ENCODE measurements around the gene DOCK6.

Gene DOCK6

GRCh38 chr19:11225172-11225571 lies 37.2 kb downstream of the DOCK6 start:
- no peak for DNase-seq (ENCODE audit: low read depth)

- no peak for DNase-seq (ENCODE audit: low read depth)
These were observed 37.9 kb downstream of the DOCK6 start for GRCh38 chr19:11224429-11224828.

GRCh38 chr19:11223200-11223599 lies 39.1 kb downstream of the DOCK6 start:
- no peak for DNase-seq (ENCODE audit: low read depth)

GRCh38 chr19:11221082-11221598 lies 41.2 kb downstream of the DOCK6 start:
- no peak for DNase-seq (ENCODE audit: low read depth)

GRCh38 chr19:11214387-11214786 lies 47.9 kb downstream of the DOCK6 start:
- no peak for DNase-seq (ENCODE audit: low read depth)

GRCh38 chr19:11210656-11210928 lies 51.7 kb downstream of the DOCK6 start:
- no peak for DNase-seq (ENCODE audit: low read depth)

GRCh38 chr19:11209839-11210655 lies 52.3 kb downstream of the DOCK6 start:
- no peak for DNase-seq (ENCODE audit: low read depth)

- no peak for DNase-seq (ENCODE audit: low read depth)
These were observed 53.5 kb downstream of the DOCK6 start for GRCh38 chr19:11208561-11209471.

- no peak for DNase-seq (ENCODE audit: low read depth)
These were observed 56.3 kb downstream of the DOCK6 start for GRCh38 chr19:11205939-11206570.

GRCh38 chr19:11204943-11205349 lies 57.4 kb downstream of the DOCK6 start:
- no peak for DNase-seq (ENCODE audit: low read depth)

- DNase-seq (ENCODE audit: low read depth) = no peak
These were observed 58.2 kb downstream of the DOCK6 start for GRCh38 chr19:11204076-11204602.

GRCh38 chr19:11203194-11204075 lies 58.9 kb downstream of the DOCK6 start:
- DNase-seq (ENCODE audit: low read depth) = peak; percentile 80

GRCh38 chr19:11202488-11203193 lies 59.7 kb downstream of the DOCK6 start:
- DNase-seq (ENCODE audit: low read depth) = no peak

GRCh38 chr19:11201791-11202190 lies 60.5 kb downstream of the DOCK6 start:
- DNase-seq (ENCODE audit: low read depth) = no peak

- DNase-seq (ENCODE audit: low read depth) = no peak
These were observed 61.4 kb downstream of the DOCK6 start for GRCh38 chr19:11200931-11201330.

- DNase-seq (ENCODE audit: low read depth) = no peak
These were observed 62.2 kb downstream of the DOCK6 start for GRCh38 chr19:11200015-11200574.

GRCh38 chr19:11199517-11199916 lies 62.8 kb downstream of the DOCK6 start:
- DNase-seq (ENCODE audit: low read depth) = no peak

- no peak for DNase-seq (ENCODE audit: low read depth)
These were observed 63.4 kb downstream of the DOCK6 start for GRCh38 chr19:11198769-11199424.

GRCh38 chr19:11198175-11198534 lies 64.2 kb downstream of the DOCK6 start:
- no peak for DNase-seq (ENCODE audit: low read depth)
